HG03095 (cell line): ENCODE data around the gene TMEM145.
"Not testable (repeated sequence)": the region's sequence is repeated elsewhere in the genome, so short reads cannot be mapped to it uniquely, and the experiment has no call there.

Experiments used
- ATAC-seq: cut with Tn5 transposase; IDR thresholded peaks from one replicate; pipeline ENCODE4 v1.9.1; 2021; ENCODE audit warnings: moderate library complexity; ENCODE audit not compliant: unreplicated experiment

The TMEM145 gene

DNA sequence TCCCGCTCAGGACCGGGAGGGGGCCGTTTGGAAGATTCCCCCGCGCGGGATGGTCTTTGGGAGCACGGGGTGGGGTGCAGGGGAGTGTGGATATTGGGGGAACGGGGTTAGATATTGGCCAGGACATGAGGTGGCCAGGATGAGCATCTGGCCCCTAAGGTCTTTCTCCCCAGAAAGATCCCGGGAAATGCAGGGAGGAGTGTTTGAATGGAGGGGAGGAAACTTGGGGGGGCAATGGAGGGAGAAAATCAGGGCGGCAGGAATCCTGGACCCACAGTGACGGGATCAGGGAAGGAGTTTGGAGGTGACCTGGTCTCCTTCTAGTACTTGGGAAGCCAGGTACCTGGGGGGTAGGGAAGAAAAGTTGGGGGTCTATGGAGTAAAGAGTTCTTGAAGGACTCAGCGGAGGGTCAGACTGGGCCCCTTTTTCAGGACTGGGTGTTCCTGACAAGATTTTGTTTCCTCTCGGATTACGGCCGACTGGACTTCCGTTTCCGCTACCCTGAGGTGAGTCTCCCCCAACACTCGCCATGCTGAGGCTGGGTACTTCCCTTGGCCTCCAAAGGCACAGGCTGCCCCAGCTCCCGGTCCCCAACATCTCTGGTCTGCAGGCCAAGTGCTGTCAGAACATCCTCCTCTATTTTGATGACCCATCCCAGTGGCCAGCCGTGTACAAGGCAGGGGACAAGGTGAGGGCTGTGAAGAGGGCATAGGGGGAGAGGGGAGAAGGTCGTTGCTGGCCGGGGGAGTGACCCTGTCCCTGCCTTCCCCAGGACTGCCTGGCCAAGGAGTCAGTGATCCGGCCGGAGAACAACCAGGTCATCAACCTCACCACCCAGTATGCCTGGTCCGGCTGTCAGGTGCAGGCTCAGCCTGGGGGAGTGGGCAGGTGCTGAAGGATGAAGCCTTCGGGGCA lies 989 bp downstream of the TMEM145 start:
- ATAC-seq: no peak

- ATAC-seq: no peak
Measured at GRCh38 chr19:42315024-42315423, 1.9 kb downstream of the TMEM145 start.

DNA sequence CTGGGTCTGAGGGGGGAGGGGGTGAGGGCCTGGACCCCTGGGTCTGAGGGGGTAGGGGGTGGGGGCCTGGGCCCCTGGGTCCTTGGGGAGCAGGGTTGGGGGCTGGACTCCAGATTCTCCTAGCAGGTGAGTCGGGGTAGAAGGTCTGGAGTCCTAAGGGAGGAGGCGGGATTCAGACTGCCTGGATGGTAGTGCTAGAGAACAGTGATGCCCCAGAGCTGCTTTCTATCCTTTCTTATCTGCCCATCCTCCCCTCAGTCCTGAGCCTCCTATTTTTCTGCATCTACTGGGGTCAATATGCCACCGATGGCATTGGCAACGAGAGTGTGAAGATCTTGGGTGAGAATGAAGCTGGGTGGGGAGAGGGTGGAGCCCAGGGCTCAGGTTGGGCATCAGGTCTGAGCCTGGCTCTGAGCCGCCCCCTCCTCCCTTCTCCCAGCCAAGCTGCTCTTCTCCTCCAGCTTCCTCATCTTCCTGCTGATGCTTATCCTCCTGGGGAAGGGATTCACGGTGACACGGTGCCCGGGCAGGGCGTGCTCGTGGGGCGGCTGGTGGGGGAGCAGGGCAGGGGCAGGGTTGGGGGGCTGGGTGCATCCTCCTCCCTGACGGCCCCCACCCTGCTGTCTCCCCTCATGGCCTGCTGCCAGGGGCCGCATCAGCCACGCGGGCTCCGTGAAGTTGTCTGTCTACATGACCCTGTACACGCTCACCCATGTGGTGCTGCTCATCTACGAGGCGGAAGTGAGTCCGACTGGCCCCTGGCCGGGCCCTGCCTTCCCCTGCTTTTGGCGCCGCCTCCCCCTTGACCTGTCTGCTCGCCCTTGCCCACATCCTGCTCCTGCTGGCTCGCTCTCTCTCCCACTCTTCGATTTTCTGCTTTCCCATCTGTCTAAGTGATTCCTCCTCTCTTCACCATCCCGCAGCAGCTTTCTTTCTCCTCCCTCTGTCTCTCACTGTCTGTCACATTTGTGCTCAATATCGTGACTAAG lies 3.4 kb downstream of the TMEM145 start:
- ATAC-seq: no peak

GRCh38 chr19:42317535-42317934 lies 4.4 kb downstream of the TMEM145 start:
- no peak for ATAC-seq

DNA sequence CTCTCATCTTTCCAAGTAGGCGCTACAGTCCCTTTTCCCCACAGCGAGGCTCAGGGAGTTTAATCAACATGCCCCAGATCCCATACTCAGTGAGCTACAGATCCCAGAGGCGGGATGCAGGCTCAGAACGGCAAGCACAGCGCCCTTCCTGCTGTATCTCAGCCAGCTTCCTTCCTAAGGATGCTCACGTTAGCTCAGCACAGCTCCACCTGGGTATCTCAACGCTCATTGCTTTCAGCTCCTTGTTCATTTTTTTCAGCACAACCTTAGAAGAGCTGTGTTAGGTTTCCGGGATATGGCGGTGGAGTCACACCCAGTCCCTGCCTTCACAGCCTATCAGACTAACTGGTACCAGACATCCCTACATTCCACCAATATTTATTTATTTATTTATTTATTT lies 9.2 kb downstream of the TMEM145 start:
- ATAC-seq: no peak

DNA sequence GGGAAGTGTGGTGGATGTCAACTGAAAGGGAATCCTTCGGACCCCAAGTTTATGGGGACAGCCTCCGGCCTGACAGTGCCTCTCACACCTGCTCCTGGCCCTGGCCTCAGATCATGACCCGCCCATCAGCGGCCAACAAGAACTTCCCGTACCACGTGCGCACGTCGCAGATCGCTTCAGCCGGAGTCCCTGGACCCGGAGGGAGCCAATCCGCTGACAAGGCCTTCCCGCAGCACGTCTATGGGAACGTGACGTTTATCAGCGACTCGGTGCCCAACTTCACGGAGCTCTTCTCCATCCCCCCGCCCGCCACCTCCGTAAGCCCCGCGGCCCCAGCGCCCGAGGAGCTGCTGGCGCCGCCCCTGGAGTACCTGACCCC lies 10.4 kb downstream of the TMEM145 start:
- no peak for ATAC-seq

GRCh38 chr19:42323852-42324654 lies 10.9 kb downstream of the TMEM145 start:
- ATAC-seq: no peak

DNA sequence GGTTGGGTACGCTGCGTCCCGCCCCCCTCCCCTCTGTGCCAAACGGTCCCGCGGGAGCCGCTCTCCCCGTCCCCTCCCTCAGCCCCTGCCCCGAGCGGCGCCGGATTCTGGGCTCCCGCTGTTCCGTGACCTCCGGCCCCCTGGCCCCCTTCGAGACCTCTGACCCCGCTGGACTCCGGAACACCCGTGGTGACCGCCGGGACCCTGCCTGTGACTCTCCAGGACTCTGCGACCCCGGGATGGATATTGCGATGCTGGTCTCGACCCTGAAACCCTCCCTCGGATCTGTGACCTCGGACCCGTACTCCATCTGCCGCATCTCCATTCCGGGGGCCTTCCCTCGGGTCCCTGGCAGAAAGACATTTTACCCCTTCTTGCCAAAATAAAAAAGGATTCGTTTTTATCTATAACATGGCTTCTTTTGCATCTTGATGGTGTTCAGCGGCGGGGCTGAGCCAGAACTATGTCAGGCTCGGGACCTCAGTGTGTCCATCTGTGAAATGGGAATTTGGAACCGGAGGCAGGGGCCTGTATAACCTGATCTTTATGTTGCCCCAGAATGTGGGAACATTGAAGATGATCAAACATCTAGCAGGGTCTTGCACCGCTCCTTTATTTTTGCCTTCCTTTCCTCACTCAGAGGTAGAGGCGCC lies 11.7 kb downstream of the TMEM145 start:
- no peak for ATAC-seq

DNA sequence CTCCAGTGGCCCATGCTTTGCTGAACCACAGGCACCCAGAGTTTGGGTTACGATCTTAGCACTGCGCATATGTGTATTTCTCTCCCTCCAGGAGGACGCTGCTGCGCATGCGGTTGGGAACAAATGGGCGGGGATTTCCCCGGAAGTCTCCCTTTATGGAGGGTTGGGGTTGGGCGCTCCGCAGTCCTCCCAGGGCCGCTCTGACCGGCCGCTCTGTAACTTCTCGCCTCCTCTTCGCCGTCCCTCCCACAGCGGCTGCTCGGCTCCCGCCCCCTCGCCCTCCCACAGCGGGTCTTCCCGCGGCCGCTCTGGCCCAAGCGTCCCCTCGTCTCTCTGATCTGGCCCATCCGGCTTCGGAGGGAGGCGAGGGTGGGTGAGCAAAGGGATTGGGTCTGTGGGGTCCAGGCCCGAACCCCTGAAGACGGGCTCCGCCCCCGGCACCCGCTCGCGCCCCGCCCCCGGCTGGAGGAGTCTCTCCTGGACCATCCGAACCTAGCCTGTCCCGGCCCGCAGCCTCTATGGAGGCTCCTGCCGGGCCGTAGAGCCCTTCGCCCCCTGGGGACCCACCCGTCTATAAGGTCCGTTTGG lies 12.3 kb downstream of the TMEM145 start, which contains the start of gene MEGF8:
MEGF8 (plus strand) TSS at position 328 of the 588 bp plus-strand sequence. CDS start 609 bp downstream, outside the sequence.
- ATAC-seq: peak; percentile 76

GRCh38 chr19:42325896-42326771 lies 13.0 kb downstream of the TMEM145 start:
- ATAC-seq: peak; percentile 9

DNA sequence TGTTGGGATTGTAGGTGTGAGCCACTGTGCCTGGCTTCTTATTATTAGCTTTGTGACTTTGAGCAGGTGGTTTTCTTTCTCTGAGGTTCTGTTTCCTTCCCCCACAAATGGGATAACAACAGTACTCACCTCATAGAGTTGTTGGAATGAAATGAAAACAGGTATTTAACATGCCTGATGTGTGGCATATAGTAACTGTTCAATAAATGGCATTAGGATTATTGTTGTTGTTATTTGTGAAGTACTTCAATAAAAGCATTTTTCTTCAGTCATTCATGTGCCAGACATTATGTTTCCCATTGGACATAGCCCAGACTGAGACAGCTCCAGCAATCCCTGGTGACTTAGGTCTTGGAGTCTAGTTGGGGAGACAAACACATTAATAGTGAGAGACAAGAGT lies 13.9 kb downstream of the TMEM145 start:
- no peak for ATAC-seq

GRCh38 chr19:42327381-42327780 lies 14.3 kb downstream of the TMEM145 start:
- no peak for ATAC-seq

- ATAC-seq: no peak
Measured at GRCh38 chr19:42328106-42328505, 15.0 kb downstream of the TMEM145 start.

DNA sequence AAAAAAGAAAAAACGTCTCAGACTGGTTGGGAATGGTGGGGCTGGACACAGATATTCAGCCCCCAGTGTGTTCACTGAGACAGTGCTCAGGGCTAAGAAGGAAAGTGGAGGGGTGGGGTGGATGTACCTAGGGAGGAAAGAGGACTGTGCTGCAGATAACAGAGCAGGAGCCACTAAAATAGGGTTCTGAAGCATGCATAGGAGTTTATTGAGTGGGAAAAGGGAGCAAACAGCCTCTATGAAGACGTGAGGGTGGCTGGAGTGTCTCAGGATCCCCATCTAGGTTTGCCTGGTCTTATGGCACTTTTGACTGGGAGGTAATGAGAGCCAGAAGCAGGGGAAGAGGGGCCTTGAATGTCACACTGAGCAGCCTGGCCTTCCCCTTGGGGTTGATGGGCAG lies 15.7 kb downstream of the TMEM145 start:
- ATAC-seq: no peak

DNA sequence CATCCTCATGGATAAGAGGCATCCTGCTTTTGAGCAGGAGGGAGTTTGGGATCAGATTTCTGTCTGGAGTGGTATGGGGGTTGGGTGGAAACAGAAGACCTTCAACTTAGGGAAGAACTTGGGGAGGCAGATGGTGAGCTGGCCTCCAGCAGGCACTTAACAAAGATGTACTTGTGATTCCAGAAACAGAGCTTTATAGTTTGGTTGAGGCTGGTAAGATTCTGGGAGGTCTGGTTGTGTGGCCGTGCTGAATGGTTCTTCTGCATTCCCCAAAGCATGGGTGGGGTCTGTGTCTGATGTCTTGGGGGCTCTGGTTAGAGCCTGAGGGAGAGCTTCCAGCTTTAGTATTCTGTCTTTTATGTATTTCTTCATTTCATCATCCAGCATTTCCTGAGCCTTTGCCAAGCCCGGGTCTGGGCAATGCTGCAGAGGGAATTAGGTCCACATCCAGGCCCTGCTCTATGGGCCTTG lies 17.2 kb downstream of the TMEM145 start:
- ATAC-seq: no peak

GRCh38 chr19:42331333-42331732 lies 18.2 kb downstream of the TMEM145 start:
- ATAC-seq: not testable (repeated sequence)

- no peak for ATAC-seq
Measured at GRCh38 chr19:42332059-42332458, 18.9 kb downstream of the TMEM145 start.

DNA sequence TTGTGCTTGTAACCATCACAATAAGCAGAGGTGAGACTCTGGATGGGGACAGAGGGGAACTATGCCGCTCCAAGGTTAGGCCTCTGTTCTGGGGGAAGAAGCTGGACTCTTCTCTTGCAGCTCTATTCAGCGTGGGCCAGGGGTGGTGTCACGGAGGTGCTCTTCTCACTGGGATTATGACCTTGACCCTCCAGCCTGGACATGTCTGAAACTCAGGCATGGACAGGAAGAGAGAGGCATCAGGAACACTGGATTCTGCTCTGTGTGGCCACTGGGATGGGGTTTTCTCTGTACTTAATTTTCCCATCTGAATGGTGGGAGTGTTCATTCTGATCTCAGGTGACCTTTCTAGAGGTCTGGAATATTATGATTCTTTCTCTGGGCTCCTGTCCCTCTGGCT lies 19.9 kb downstream of the TMEM145 start:
- ATAC-seq: no peak
